Activated CD4-positive, alpha-beta T cell treated with anti-CD3 and anti-CD28 coated beads for 1 hour (primary cell): ENCODE results near the gene HUNK.

Experiments used
- DNase-seq: peaks from one replicate; pipeline ENCODE4 v3.0.0-alpha.2; 2020

Gene HUNK

GRCh38 chr21:31967334-31967733 lies 94.5 kb downstream of the HUNK start:
- DNase-seq, result no peak

DNA sequence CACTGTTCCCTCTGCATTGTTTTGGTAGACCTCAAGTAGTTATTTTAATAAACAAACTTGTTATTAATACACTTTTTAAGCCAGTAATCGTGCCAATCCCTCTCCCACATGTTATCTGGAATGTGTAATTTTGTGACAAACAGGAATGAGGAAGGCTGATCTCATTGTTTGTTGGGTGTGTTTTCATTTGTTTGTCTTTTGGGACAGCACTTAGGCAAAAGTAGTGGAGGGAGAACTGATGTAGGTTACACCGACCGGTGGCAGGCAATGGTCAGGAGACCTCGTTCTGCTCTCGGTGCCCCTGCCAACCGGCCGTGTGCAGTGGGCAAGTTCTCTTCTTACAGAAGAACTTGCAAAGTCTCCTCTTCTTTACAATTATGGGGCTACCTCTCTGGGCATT lies 99.8 kb downstream of the HUNK start:
- no peak for DNase-seq

DNA sequence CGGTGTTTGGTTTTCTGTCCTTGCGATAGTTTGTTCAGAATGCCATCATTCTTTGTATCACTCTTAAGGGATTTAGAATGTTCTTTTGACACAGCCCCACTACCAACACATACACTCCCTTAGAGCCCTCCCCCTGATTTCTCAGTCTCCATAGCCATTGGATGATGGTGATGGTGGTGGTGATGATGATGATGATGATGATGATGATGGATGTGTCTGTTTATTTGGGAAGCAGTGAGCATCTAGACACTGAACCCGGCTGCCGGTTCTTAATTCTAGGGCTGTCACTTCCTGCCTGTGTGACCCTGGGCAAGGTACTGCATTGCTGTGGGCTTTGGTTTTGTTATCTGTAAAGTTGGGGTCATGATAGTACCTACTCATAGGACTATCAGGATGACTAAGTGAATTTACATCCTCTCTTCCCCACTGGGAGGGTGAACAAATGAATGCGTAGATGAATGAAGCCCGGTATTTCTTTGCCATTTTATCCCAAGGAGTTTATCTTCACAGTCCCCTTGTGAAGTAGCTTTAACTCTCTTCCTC lies 100.7 kb downstream of the HUNK start:
- DNase-seq, result no peak

GRCh38 chr21:31974454-31974985 lies 101.7 kb downstream of the HUNK start:
- DNase-seq, result no peak

- no peak for DNase-seq
Observed at GRCh38 chr21:31975491-31975890, 102.7 kb downstream of the HUNK start.

- no peak for DNase-seq
Observed at GRCh38 chr21:31977816-31978215, 105.0 kb downstream of the HUNK start.

GRCh38 chr21:31983120-31983519 lies 110.3 kb downstream of the HUNK start:
- DNase-seq, result no peak

- no peak for DNase-seq
Observed at GRCh38 chr21:31983554-31983953, 110.7 kb downstream of the HUNK start.

DNA sequence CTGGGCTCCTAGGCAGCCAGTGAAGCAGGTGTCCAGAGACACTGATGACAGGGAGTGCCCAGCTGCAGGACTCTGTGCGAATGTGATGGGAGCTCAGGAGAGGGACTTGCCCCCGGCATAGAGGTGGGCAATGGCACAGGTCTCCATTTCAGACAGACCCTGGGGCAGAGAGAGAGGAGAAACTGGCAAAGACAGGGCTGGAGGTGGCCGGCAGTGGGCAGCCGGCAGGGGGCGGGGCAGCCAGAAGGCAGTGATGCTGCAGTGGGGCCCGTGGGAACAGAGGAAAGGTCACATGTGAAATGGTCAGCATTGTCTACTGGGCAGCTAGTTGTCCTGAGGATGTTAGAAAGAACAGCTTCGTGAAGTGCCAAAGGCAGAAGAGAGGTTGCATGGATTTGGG lies 112.6 kb downstream of the HUNK start:
- DNase-seq, result no peak

GRCh38 chr21:31986035-31986856 lies 113.4 kb downstream of the HUNK start:
- DNase-seq, result no peak

GRCh38 chr21:31987696-31988095 lies 114.9 kb downstream of the HUNK start:
- no peak for DNase-seq

GRCh38 chr21:31988492-31989290 lies 115.9 kb downstream of the HUNK start:
- no peak for DNase-seq

- no peak for DNase-seq
Observed at GRCh38 chr21:31991356-31992331, 118.8 kb downstream of the HUNK start.

GRCh38 chr21:31992391-31992790 lies 119.6 kb downstream of the HUNK start:
- no peak for DNase-seq

DNA sequence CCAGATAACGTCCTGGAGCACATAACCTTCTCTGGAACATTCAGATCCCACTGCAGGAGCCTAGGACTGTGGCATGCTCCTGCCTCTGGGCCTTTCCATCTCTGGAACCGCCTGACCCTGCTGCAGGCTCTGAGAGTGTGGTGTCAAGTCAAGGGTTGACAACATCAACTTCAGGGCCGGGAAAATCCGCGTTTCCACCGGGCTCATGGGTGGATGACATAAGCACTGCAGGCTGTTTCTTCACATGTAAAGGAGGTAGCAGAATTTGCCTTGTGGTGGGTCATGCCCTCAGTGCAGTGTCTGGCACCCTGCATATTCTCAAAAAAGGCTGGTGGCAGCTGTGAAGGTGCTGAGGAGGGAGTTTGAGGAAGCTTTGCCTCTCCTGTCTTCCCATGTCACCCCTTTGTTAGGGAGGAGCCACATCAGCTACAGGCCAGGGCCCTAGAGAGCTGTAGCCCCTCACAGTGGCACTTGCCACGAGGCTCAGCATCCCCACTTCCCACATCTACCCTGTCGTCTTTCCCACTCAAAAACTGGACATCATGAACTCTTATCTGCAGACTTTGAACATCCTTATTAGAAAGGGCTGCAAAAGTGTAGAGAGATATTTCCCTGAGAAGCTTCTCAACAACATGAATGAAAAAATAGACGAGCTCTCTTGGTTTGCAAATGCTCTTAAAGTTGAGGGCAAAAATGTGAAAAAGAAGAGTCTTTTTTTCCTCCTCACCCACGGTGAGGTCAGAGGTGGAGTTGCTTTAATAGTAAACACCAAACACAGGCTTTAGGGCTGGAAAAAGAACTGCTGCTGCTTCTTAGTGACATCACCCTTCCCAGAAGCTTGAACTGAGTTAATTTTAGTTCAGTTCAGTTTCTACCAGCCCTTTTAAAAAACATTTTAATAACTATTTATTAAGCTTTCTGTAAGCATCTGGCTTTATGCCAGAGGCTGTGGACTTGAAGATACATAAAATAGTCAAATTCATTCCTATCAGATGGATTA lies 121.3 kb downstream of the HUNK start:
- DNase-seq, result no peak

DNA sequence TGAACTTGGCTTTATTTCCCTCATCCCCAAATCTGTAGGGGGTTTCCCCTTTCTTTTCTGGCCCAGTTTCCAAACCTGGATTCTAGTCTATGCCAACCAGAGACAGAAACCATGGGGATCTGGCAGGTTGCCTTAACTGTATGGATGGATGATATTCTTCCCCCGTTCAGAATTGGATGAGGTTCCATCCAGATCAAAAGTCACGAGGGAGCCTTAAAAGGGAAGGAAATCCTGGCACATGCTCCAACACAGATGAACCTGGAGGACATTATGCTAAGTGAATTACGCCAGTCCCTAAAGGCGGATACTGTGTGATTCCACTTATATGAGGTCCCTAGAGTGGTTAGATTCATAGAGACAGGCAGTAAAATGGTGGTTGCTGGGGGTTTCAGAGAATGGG lies 124.4 kb downstream of the HUNK start:
- no peak for DNase-seq

DNA sequence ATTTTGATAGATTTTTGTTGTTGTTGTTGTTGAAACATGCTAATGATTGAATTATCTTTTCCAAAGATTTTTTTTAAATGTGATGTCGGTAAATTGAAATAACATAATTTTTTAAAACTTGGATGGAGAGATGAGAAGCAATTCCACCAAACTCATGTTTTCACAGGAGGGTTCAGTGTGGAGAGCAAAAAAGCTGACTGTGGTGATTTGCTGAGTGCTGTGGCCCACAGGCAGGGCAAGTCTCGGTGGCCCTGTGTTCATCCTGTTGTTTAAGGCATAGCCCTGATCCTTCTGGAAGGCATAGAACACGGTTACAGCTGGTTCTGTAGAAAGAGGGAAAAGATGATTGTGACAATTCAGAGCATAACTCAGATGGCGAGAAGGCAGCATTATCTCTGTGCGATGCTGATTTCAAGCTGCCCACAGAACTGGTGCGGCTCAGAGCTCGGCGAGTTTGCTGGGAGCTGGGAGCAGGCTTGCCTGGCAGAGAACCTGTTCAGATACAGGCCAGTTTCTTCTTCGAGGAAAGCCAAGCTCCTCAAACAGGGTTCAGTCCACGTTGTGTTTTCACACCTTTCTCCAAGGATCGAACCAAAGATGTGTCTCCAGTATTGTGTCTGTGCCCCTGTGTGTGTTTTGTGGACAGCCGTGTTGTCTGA lies 127.1 kb downstream of the HUNK start:
- no peak for DNase-seq

GRCh38 chr21:32001390-32001789 lies 128.6 kb downstream of the HUNK start:
- DNase-seq, result no peak

DNA sequence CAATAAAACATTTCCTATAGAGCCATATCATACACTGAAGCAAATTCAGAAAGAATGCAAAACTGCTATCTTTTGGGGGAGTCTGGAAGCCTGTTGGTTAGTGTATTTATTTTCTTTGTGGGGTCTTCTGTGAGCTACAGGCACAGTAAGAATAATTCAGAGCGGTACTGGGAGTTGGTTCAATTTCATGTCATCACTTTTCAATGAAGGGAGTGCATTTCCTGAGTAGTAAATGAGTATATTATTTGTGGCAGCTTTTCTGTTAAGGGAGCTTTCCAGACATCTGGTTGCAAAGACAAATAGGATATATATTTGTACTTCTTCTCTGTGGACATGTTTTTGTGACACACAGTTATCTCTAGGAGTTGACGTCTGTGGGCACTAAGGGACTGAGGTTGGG lies 130.6 kb downstream of the HUNK start:
- DNase-seq, result no peak

DNA sequence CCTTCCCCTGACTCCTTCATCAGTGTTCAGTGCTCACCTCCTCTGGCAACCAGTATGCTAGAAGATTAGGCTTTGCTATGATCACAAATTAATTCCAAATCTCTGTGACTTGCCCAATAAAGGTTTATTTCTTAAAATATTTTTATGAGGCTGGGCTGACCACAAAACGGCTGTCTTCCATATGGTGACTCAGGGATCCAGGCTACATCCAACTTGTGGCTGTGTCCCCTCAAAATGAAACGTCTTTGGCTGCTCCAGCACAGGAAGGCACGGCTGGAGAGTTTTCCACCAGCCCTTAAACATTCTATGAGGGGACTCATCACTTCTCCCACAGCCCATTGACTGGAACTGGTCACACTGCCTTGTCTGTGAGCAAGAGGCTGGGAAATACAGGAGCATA lies 131.5 kb downstream of the HUNK start:
- no peak for DNase-seq

DNA sequence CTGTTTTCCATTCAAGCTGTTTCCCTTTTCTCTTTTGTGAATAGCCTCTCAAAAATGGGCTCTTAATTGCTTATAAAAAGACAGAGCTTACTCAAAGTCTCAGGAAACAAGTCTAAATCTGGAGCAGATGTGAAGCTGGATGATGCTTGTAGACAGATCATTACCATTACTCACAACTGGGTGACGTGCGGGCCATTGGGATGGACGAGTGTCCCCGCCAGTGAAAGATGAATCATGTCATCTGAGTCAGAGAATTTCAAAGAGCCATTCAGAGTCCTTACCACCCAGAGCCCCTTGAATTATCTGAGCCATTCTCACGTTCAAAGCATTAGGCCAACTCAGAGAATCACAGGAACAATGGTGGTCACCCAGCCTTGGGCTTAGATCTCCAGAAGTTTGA lies 134.6 kb downstream of the HUNK start:
- DNase-seq, result no peak
